ENCODE measurements around the gene PNPT1. TPM values are rescaled to one million over a fixed set of nuclear protein-coding genes. Genes with fewer than 3 reads are reported as not detected.

PNPT1 gene
- total and polyA plus RNA-seq, 2 of the 8 experiments (the other 6 are each of a cell fraction or from before 2014, with no cell fraction given), result 8.3 to 40.2 TPM

DNA sequence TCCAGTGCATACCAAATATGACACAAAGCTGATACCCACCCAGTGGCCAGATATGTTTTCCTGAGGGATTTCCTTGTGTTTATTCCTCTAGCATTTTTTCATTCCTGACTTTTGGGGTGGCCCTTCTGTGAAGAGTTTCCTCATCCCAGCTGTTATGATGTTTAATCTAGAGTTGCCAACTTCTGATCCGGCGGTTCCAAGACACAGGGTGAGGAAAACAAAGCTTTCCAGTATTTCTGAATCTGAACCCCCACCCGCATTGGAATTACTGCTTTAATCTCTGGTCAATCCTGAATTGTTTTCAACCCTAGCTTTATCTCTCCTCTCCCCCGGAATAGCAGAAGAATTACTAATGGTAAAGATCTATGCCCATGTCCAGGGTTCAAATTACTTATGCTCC is 39.2 kb upstream of the PNPT1 start:
- ChIA-PET CTCF (ENCODE audit: partially characterized antibody) (interaction anchor here (1.1 to 3.5 kb wide), 8 partner anchors 10 to 127 kb away, joined by 3 to 17 read pairs (median 4); no protein-coding TSS in a partner anchor), POLR2A (ENCODE audit: partially characterized antibody) (no interaction called here)
- H2BK5ac ChIP-seq (ENCODE audit: low read depth, low read length), result no peak overlapping the region
- H3K9me3 ChIP-seq (ENCODE audit: insufficient read depth in 2 of 2, low read depth in 1 of 2, low read length in 1 of 2), result no peaks in the 10 kb centered on the region
- no peaks in the 10 kb centered on the region for H3K23me2 ChIP-seq (ENCODE audit: low read depth, low read length)
- H4K5ac ChIP-seq (ENCODE audit: insufficient read length, low read depth, low read length), result no peak overlapping the region
- H2BK15ac ChIP-seq (ENCODE audit: low read length), result no peak overlapping the region
- no peak overlapping the region for H2BK120ac ChIP-seq (replicated peaks; ENCODE audit: low read depth, low read length)
- H2BK12ac ChIP-seq (ENCODE audit: low read depth, low read length), result no peak overlapping the region
- H3K4me1 ChIP-seq (replicated peaks in 1 of 4; ENCODE audit: control insufficient read depth in 3 of 4, insufficient read depth in 4 of 4, low read length in 3 of 4), result no peaks in the 10 kb centered on the region
- H3K23ac ChIP-seq (ENCODE audit: insufficient read length), result no peak overlapping the region
- H3K56ac ChIP-seq (replicated peaks; ENCODE audit: insufficient read length, low read depth, low read length), result no peak overlapping the region
- H3K18ac ChIP-seq (ENCODE audit: extremely low read depth, low read length), result no peak overlapping the region
- no peaks in the 10 kb centered on the region for H4K20me1 ChIP-seq (replicated peaks in 1 of 2; ENCODE audit: control insufficient read depth in 1 of 2, insufficient read depth in 2 of 2, low read length in 2 of 2)
- H3K14ac ChIP-seq (ENCODE audit: insufficient read length), result no peak overlapping the region
- H3K4ac ChIP-seq (replicated peaks; ENCODE audit: insufficient read length, low read depth, low read length), result no peak overlapping the region
- no peaks in the 10 kb centered on the region for H3K36me3 ChIP-seq (ENCODE audit: control insufficient read depth in 2 of 4, insufficient read depth in 4 of 4, low read length in 3 of 4)
- H4K91ac ChIP-seq (replicated peaks; ENCODE audit: insufficient read length, low read length), result no peak overlapping the region
- no peak overlapping the region for H3K4me2 ChIP-seq (ENCODE audit: insufficient read depth in 1 of 2, low read depth in 2 of 2, low read length in 2 of 2)
- no peak for FAIRE-seq
- H3K4me3 ChIP-seq (ENCODE audit: extremely low read depth in 1 of 4, insufficient read depth in 2 of 4, low read depth in 3 of 4, low read length in 4 of 4), result no peak overlapping the region
- H3K9ac ChIP-seq (replicated peaks in 1 of 4; ENCODE audit: extremely low read depth in 1 of 4, low read depth in 3 of 4, low read length in 3 of 4), result no peak overlapping the region
- H2BK20ac ChIP-seq (ENCODE audit: low read length), result no peak overlapping the region
- H3K79me2 ChIP-seq (ENCODE audit: control insufficient read depth in 1 of 2, insufficient read depth in 2 of 2, low read length in 2 of 2), result no peaks in the 10 kb centered on the region
- H3K79me1 ChIP-seq (ENCODE audit: low read depth, low read length), result no peaks in the 10 kb centered on the region
- H2AFZ ChIP-seq (ENCODE audit: low read length), result no peak overlapping the region
- H4K8ac ChIP-seq (ENCODE audit: extremely low read depth, insufficient read depth, low read length), result no peak overlapping the region
- DNase-seq (ENCODE audit: low read depth in 1 of 2, low spot score in 2 of 2), result no peak
- no peak overlapping the region for H2AK5ac ChIP-seq (ENCODE audit: low read depth, low read length)
- no peaks in the 10 kb centered on the region for H3K27me3 ChIP-seq (replicated peaks in 1 of 4; ENCODE audit: control insufficient read depth in 3 of 4, extremely low read depth in 1 of 4, insufficient read depth in 3 of 4, low read length in 3 of 4)
- no peak overlapping the region for H3K27ac ChIP-seq (ENCODE audit: low read depth, low read length)
- WGBS, 2 experiments (ENCODE audit: extremely low coverage in 1 of 2, insufficient coverage in 1 of 2, insufficient read length in 1 of 2, insufficient replicate concordance in 2 of 2, low coverage in 1 of 2, low lambda C conversion rate in 2 of 2, missing lambda C conversion rate in 1 of 2), result 83% methylated on average over 4 of the region's 4 CpGs; no CpG with 5 or more reads in 1 of the 2 experiments
- TF ChIP-seq, protein P1, sequence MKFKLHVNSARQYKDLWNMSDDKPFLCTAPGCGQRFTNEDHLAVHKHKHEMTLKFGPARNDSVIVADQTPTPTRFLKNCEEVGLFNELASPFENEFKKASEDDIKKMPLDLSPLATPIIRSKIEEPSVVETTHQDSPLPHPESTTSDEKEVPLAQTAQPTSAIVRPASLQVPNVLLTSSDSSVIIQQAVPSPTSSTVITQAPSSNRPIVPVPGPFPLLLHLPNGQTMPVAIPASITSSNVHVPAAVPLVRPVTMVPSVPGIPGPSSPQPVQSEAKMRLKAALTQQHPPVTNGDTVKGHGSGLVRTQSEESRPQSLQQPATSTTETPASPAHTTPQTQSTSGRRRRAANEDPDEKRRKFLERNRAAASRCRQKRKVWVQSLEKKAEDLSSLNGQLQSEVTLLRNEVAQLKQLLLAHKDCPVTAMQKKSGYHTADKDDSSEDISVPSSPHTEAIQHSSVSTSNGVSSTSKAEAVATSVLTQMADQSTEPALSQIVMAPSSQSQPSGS (IDR thresholded peaks at IDR 0.05; ENCODE audit: low read length), result no peak
- TF ChIP-seq YY1 (IDR thresholded peaks at IDR 0.05; ENCODE audit: low read depth, low read length) (no peak), POLR2A (IDR thresholded peaks at IDR 0.05; ENCODE audit: control extremely low read depth in 1 of 2, low read depth in 2 of 2, low read length in 2 of 2) (no peak)
